Prostate gland (tissue), 2 donors: ENCODE data around the gene LTB. TPM values are rescaled to one million over a fixed set of nuclear protein-coding genes. Genes with fewer than 3 reads are reported as not detected.

Experiments
- DNase-seq: peaks from one replicate; pipeline ENCODE4 v3.0.0-alpha.2; 2019; ENCODE audit warnings: low spot score
- H3K27ac ChIP-seq, 2 donors: fragments of 200-600 bp; sonication (generic); 2 replicates each; pipeline ENCODE4 v1.5.1; 2017 to 2019
- H3K27me3 ChIP-seq: fragments of 200-600 bp; sonication (generic); replicated peaks from 2 replicates; pipeline ENCODE4 v1.5.1; 2019; ENCODE audit not compliant: insufficient read depth
- H3K36me3 ChIP-seq, 2 donors: fragments of 200-600 bp; sonication (generic); 1 replicate in 1 of 2; 2 replicates in 1 of 2; pipeline versions ENCODE4 v1.5.1 to v1.8.1; 2017 to 2019
- H3K4me1 ChIP-seq: fragments of 200-600 bp; sonication (generic); replicated peaks from 2 replicates; pipeline ENCODE4 v1.5.1; 2019
- H3K4me3 ChIP-seq, 2 donors: fragments of 200-600 bp; sonication (generic); 2 replicates each; pipeline ENCODE4 v1.5.1; 2017 to 2019
- H3K9me3 ChIP-seq: fragments of 200-600 bp; sonication (generic); 2 replicates; pipeline ENCODE4 v1.5.1; 2017
- CTCF ChIP-seq, 4 experiments: fragments of 200-600 bp in 2 of 4; fragments of 450-650 bp in 2 of 4; sonication (generic) in 2 of 4; IDR thresholded peaks; 1 replicate in 3 of 4; 2 replicates in 1 of 4; pipeline ENCODE4 v1.5.1; 2016 to 2019; ENCODE audit warnings: antibody characterized with exemption in 4 of 4, mild to moderate bottlenecking in 2 of 4, moderate library complexity in 2 of 4
- POLR2A ChIP-seq: fragments of 450-650 bp; IDR thresholded peaks from one replicate; pipeline ENCODE4 v1.6.1; 2016; ENCODE audit warnings: antibody characterized with exemption, mild to moderate bottlenecking
- POLR2AphosphoS5 ChIP-seq: sonication (generic); formaldehyde crosslinking; IDR thresholded peaks from one replicate; pipeline ENCODE4 v1.6.1; 2017; ENCODE audit warnings: antibody characterized with exemption
- WGBS: methylation state at CpG from one replicate; pipeline ENCODE4 v1.1.5; 2018; 5-methylcytosine and 5-hydroxymethylcytosine counted together
- intact Hi-C: fragments of 100-400 bp; cut with DNase I; formaldehyde crosslinking; loops from one replicate; pipeline ENCODE4 v1.14.2; 2022
- total RNA-seq, 2 donors: library from RNA; depleted of rRNA; stranded (reverse); fragments of >200 nt; gene quantifications; one replicate each; pipeline ENCODE4 v1.1.0, GENCODE V29; 2016

Gene LTB
- total RNA-seq, 2 donors from 2014 or later: 0.97 TPM; not detected in 1

DNA sequence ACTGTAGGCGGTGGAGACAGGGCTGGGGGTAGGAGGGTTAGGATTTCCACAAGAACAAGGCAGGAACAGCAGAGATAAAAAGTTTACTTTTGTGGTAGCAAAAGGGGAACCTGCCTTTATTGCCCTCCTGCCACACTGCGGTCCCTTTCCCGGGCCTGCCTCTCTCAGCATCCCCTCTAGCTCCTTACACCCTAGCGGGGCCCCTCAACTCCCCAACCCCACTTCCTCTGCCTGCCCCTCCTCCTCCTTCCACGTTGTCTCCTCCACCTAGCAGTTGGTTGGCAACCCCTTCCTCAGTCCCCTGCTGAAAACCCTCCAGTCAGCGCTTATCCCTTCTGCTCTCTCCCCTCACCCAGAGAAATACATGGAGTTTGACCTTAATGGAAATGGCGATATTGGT is 33.5 kb upstream of the LTB start:
- H3K27ac ChIP-seq: no peak overlapping the region
- no peaks in the 10 kb centered on the region for H3K27me3 ChIP-seq
- no peak for DNase-seq
- H3K9me3 ChIP-seq: no peaks in the 10 kb centered on the region
- H3K4me3 ChIP-seq: no peak overlapping the region
- intact Hi-C loops: no loop called here
- no peaks in the 10 kb centered on the region for H3K4me1 ChIP-seq
- TF ChIP-seq POLR2AphosphoS5 (no peak), CTCF (IDR thresholded peaks at IDR 0.05) (no peak), POLR2A (no peak)
- H3K36me3 ChIP-seq: no peaks in the 10 kb centered on the region
- WGBS: 64% methylated on average over 7 of the region's 7 CpGs

- Histone ChIP-seq H3K4me1 (no peaks in the 10 kb centered on the region), H3K4me3 (no peak within 1 kb of the TSS), H3K9me3 (no peaks in the 10 kb centered on the region), H3K36me3 (no peaks in the 10 kb centered on the region), H3K27ac (no peak within 1 kb of the TSS), H3K27me3 (no peaks in the 10 kb centered on the region)
- WGBS: 59% methylated on average over 6 of the region's 6 CpGs
- TF ChIP-seq POLR2A: no peak
- TF ChIP-seq CTCF (IDR thresholded peaks at IDR 0.05): no peak
- no peak for TF ChIP-seq POLR2AphosphoS5
- DNase-seq: no peak
- intact Hi-C loops: no loop called here
Measured at GRCh38 chr6:31614684-31615578, 32.7 kb upstream of the LTB start, which contains the start of gene AIF1. AIF1 (plus strand) TSS chr6:31615234; CDS start chr6:31615330, 96 bp downstream.

- Histone ChIP-seq H3K4me3 (no peak overlapping the region), H3K4me1 (no peaks in the 10 kb centered on the region), H3K27ac (no peak overlapping the region), H3K9me3 (no peaks in the 10 kb centered on the region), H3K27me3 (no peaks in the 10 kb centered on the region), H3K36me3 (no peaks in the 10 kb centered on the region)
- intact Hi-C loops: no loop called here
- TF ChIP-seq POLR2A: no peak
- no peak for TF ChIP-seq CTCF (IDR thresholded peaks at IDR 0.05)
- TF ChIP-seq POLR2AphosphoS5: no peak
- 56% methylated on average over 8 of the region's 8 CpGs for WGBS
- no peak for DNase-seq
Measured at GRCh38 chr6:31614075-31614619, 31.9 kb upstream of the LTB start.

GRCh38 chr6:31610968-31611367 is 28.7 kb upstream of the LTB start:
- intact Hi-C loops: no loop called here
- TF ChIP-seq POLR2A (no peak), CTCF (IDR thresholded peaks at IDR 0.05) (no peak), POLR2AphosphoS5 (no peak)
- Histone ChIP-seq H3K27me3 (no peaks in the 10 kb centered on the region), H3K27ac (no peak overlapping the region), H3K36me3 (no peaks in the 10 kb centered on the region), H3K4me1 (no peaks in the 10 kb centered on the region), H3K4me3 (no peak overlapping the region), H3K9me3 (no peaks in the 10 kb centered on the region)
- no peak for DNase-seq
- WGBS: 79% methylated on average over 4 of the region's 4 CpGs
